Fibroblast of lung (primary cell): ENCODE results near the gene ATP2A2. TPM values are rescaled to one million over a fixed set of nuclear protein-coding genes. Genes with fewer than 3 reads are reported as not detected.

Source experiments
- DNase-seq, 2 donors: peaks; one replicate each; pipeline versions ENCODE4 v3.0.0 to v3.0.0-alpha.2; 2010; ENCODE audit warnings: low read depth in 2 of 2
- H2AFZ ChIP-seq: 2 replicates; pipeline ENCODE4 v1.5.1; 2012; ENCODE audit warnings: low read length, control low read depth, inconsistent platforms
- H3K27ac ChIP-seq: 2 replicates; pipeline ENCODE4 v1.5.1; 2011; ENCODE audit warnings: low read length, control low read depth; ENCODE audit not compliant: insufficient read depth
- H3K27me3 ChIP-seq: 2 replicates; pipeline ENCODE4 v1.5.1; 2011; ENCODE audit warnings: mild to moderate bottlenecking, low read length; ENCODE audit not compliant: control insufficient read depth, insufficient read depth
- H3K36me3 ChIP-seq: 2 replicates; pipeline ENCODE4 v1.5.1; 2011; ENCODE audit warnings: low read length; ENCODE audit not compliant: control insufficient read depth, insufficient read depth
- H3K4me1 ChIP-seq: 2 replicates; pipeline ENCODE4 v1.5.1; 2011; ENCODE audit warnings: low read length; ENCODE audit not compliant: control insufficient read depth, insufficient read depth; ENCODE audit errors: extremely low read depth
- H3K4me2 ChIP-seq: 2 replicates; pipeline ENCODE4 v1.5.1; 2011; ENCODE audit warnings: low read length, control low read depth; ENCODE audit not compliant: insufficient read depth; ENCODE audit errors: extremely low read depth
- H3K4me3 ChIP-seq, 4 experiments: fragments of 200-600 bp in 1 of 4; sonication (generic) in 1 of 4; replicated peaks in 1 of 4; 2 replicates each; pipeline ENCODE4 v1.5.1; 2011 to 2016; ENCODE audit warnings: low read length in 4 of 4, low read depth in 3 of 4, mild to moderate bottlenecking in 3 of 4, control low read depth in 2 of 4, inconsistent platforms in 1 of 4, mixed read lengths in 1 of 4; ENCODE audit not compliant: insufficient read depth in 1 of 4; ENCODE audit errors: control extremely low read depth in 1 of 4
- H3K79me2 ChIP-seq: 2 replicates; pipeline ENCODE4 v1.5.1; 2012; ENCODE audit warnings: mild to moderate bottlenecking, low read length, inconsistent platforms; ENCODE audit not compliant: control insufficient read depth, insufficient read depth
- H3K9ac ChIP-seq: 2 replicates; pipeline ENCODE4 v1.5.1; 2011; ENCODE audit warnings: mild to moderate bottlenecking, low read length, control low read depth; ENCODE audit not compliant: insufficient read depth
- H3K9me3 ChIP-seq: 2 replicates; pipeline ENCODE4 v1.5.1; 2012; ENCODE audit warnings: low read depth, low read length; ENCODE audit not compliant: control insufficient read depth, insufficient read depth
- H4K20me1 ChIP-seq: 2 replicates; pipeline ENCODE4 v1.5.1; 2011; ENCODE audit warnings: low read length; ENCODE audit not compliant: control insufficient read depth, insufficient read depth; ENCODE audit errors: extremely low read depth
- CTCF ChIP-seq, 2 donors: IDR thresholded peaks in 1 of 2; conservative IDR thresholded peaks in 1 of 2; 1 replicate in 1 of 2; 2 replicates in 1 of 2; pipeline ENCODE4 v1.5.1; 2011 to 2012; ENCODE audit warnings: low read length in 2 of 2, control low read depth in 1 of 2, inconsistent platforms in 1 of 2, low read depth in 1 of 2, mild to moderate bottlenecking in 1 of 2
- EZH2 ChIP-seq: IDR thresholded peaks from 2 replicates; pipeline ENCODE4 v1.5.1; 2012; ENCODE audit warnings: low read length, control low read depth, mild to moderate bottlenecking; ENCODE audit errors: missing control alignments
- polyA plus RNA-seq, 2 donors: library from polyadenylated mRNA; depleted of rRNA in 1 of 2; stranded (reverse) in 1 of 2; unstranded in 1 of 2; fragments of >200 nt; gene quantifications; 2 replicates each; pipeline ENCODE4 v1.2.1, GENCODE V29; 2011 to 2012; ENCODE audit warnings: missing spikeins in 1 of 2
- total RNA-seq: library from RNA; depleted of rRNA; stranded (reverse); fragments of >200 nt; gene quantifications from 2 replicates; pipeline ENCODE4 v1.2.1, GENCODE V29; 2014

The ATP2A2 gene
- total and polyA plus RNA-seq, 2 donors (not counting 1 experiment from before 2014, with no cell fraction given) = 151 to 216 TPM

GRCh38 chr12:110352401-110352800, 71.4 kb downstream of the ATP2A2 start:
- no peaks in the 10 kb centered on the region for H4K20me1 ChIP-seq
- peaks cover 27% of the 10 kb centered on the region for H3K36me3 ChIP-seq
- TF ChIP-seq CTCF (conservative IDR thresholded peaks at IDR 0.05 in 1 of 2, IDR thresholded peaks at IDR 0.05 in 1 of 2; ENCODE audit: low read depth in 1 of 2, low read length in 2 of 2) = no peak
- TF ChIP-seq EZH2 = no peak
- no peaks in the 10 kb centered on the region for H3K79me2 ChIP-seq
- no peaks in the 10 kb centered on the region for H3K4me1 ChIP-seq
- H3K4me3 ChIP-seq = no peak overlapping the region
- no peaks in the 10 kb centered on the region for H3K27me3 ChIP-seq
- H3K4me2 ChIP-seq = no peak overlapping the region
- no peak overlapping the region for H3K9ac ChIP-seq
- H3K9me3 ChIP-seq = no peaks in the 10 kb centered on the region
- no peak overlapping the region for H2AFZ ChIP-seq
- no peak overlapping the region for H3K27ac ChIP-seq
- no peak for DNase-seq

GRCh38 chr12:110353211-110353965, 72.3 kb downstream of the ATP2A2 start:
- H3K9ac ChIP-seq = no peak overlapping the region
- H3K36me3 ChIP-seq = peaks cover 19% of the 10 kb centered on the region
- H3K4me3 ChIP-seq = no peak overlapping the region
- H3K79me2 ChIP-seq = no peaks in the 10 kb centered on the region
- no peak for TF ChIP-seq EZH2
- TF ChIP-seq CTCF (conservative IDR thresholded peaks at IDR 0.05 in 1 of 2, IDR thresholded peaks at IDR 0.05 in 1 of 2; ENCODE audit: low read depth in 1 of 2, low read length in 2 of 2) = no peak
- no peak for DNase-seq
- H3K4me1 ChIP-seq = no peaks in the 10 kb centered on the region
- no peak overlapping the region for H2AFZ ChIP-seq
- no peak overlapping the region for H3K4me2 ChIP-seq
- H3K27me3 ChIP-seq = no peaks in the 10 kb centered on the region
- no peak overlapping the region for H3K27ac ChIP-seq
- no peaks in the 10 kb centered on the region for H4K20me1 ChIP-seq
- H3K9me3 ChIP-seq = no peaks in the 10 kb centered on the region

DNA sequence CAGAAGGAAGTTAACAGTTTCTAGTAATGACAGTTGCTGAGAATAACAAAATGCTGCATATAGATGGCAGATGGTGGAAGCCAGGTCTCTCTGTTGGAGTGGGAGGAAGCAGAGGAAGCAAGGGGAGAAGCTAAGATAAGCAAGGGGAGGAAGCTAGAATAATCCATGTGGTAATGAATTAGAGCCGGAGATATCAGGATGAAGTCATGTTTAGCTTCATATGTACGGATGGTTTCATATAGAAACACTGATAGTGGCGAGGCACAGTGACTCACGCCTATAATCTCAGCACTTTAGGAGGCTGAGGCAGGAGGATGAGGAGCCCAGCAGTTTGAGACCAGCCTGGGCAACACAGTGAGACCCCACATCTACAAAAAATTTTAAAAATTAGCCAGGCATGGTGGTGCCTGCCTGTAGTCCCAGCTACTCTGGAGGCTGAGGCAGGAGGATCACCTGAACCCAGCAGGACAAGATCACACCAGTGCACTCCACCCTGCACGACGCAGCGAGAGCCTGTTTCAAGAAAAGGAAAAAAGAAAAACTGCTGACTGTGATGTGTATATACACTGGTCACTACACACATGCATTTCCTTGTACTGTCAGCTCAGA, 73.2 kb downstream of the ATP2A2 start:
- no peaks in the 10 kb centered on the region for H4K20me1 ChIP-seq
- H3K4me1 ChIP-seq = no peaks in the 10 kb centered on the region
- no peak overlapping the region for H3K4me2 ChIP-seq
- H3K4me3 ChIP-seq = no peak overlapping the region
- no peak for TF ChIP-seq EZH2
- no peak for TF ChIP-seq CTCF (conservative IDR thresholded peaks at IDR 0.05 in 1 of 2, IDR thresholded peaks at IDR 0.05 in 1 of 2; ENCODE audit: low read depth in 1 of 2, low read length in 2 of 2)
- H3K79me2 ChIP-seq = no peaks in the 10 kb centered on the region
- H3K9me3 ChIP-seq = no peaks in the 10 kb centered on the region
- no peak overlapping the region for H3K9ac ChIP-seq
- H2AFZ ChIP-seq = no peak overlapping the region
- H3K27me3 ChIP-seq = no peaks in the 10 kb centered on the region
- no peak for DNase-seq
- H3K27ac ChIP-seq = no peak overlapping the region
- peaks cover 11% of the 10 kb centered on the region for H3K36me3 ChIP-seq
